BJ (cell line): ENCODE results near the gene MYH11. TPM values are rescaled to one million over a fixed set of nuclear protein-coding genes. Genes with fewer than 3 reads are reported as not detected.

Experiments
- CTCF ChIA-PET: fragments of 350-600 bp; formaldehyde crosslinking; extraction: SDS; loops from one replicate; lab custom pipeline; 2021; ENCODE audit warnings: antibody characterized with exemption, inconsistent platforms; lab: Yijun Ruan, JAX
- POLR2A ChIA-PET: fragments of 300-600 bp; sonication (Branson Sonifier 250); formaldehyde crosslinking; extraction: SDS; loops from one replicate; lab custom pipeline; 2021; ENCODE audit warnings: antibody characterized with exemption; lab: Charles Lee
- DNase-seq: peaks from one replicate; pipeline ENCODE4 v3.0.0-alpha.2; 2011; ENCODE audit warnings: low read depth
- H3K27me3 ChIP-seq: 2 replicates; pipeline ENCODE4 v1.6.0; 2011; ENCODE audit warnings: low read length; ENCODE audit not compliant: control insufficient read depth, insufficient read depth
- H3K36me3 ChIP-seq: 2 replicates; pipeline ENCODE4 v1.5.1; 2011; ENCODE audit warnings: low read length; ENCODE audit not compliant: control insufficient read depth, insufficient read depth
- H3K4me3 ChIP-seq: 2 replicates; pipeline ENCODE4 v1.5.1; 2011; ENCODE audit warnings: low read depth, mild to moderate bottlenecking, control low read depth, low read length
- CTCF ChIP-seq: IDR thresholded peaks from 2 replicates; pipeline ENCODE4 v1.5.1; 2011; ENCODE audit warnings: low read depth, mild to moderate bottlenecking, control low read depth, inconsistent platforms, low read length, moderate library complexity; ENCODE audit not compliant: insufficient read depth
- polyA plus RNA-seq: library from polyadenylated mRNA; depleted of rRNA; stranded (reverse); fragments of >200 nt; gene quantifications from 2 replicates; pipeline ENCODE4 v1.2.3, GENCODE V29; 2011

The MYH11 gene
- polyA plus RNA-seq, 1 experiment = 0.27 TPM

- no peaks in the 10 kb centered on the region; the same call in 1 of the 2 replicates for H3K27me3 ChIP-seq
- POLR2A ChIA-PET = no interaction called here
- H3K36me3 ChIP-seq = no peaks in the 10 kb centered on the region
- CTCF ChIA-PET = no interaction called here
- DNase-seq = no peak
- no peak for TF ChIP-seq CTCF
- H3K4me3 ChIP-seq = no peak overlapping the region
Measured at GRCh38 chr16:15749985-15750384, 106.8 kb downstream of the MYH11 start.

- no peaks in the 10 kb centered on the region; the same call in 1 of the 2 replicates for H3K27me3 ChIP-seq
Measured at GRCh38 chr16:15749371-15749770, 107.5 kb downstream of the MYH11 start.

GRCh38 chr16:15748654-15749053 lies 108.2 kb downstream of the MYH11 start:
- no peak overlapping the region for H3K4me3 ChIP-seq
- no peak for TF ChIP-seq CTCF
- CTCF ChIA-PET = no interaction called here
- no peaks in the 10 kb centered on the region for H3K36me3 ChIP-seq
- DNase-seq = no peak
- POLR2A ChIA-PET = no interaction called here
- no peaks in the 10 kb centered on the region; the same call in 1 of the 2 replicates for H3K27me3 ChIP-seq

More at GRCh38 chr16:15749371-15749770, 107.5 kb downstream of the MYH11 start:
- ChIA-PET CTCF (no interaction called here), POLR2A (no interaction called here)
- DNase-seq = no peak
- no peak overlapping the region for H3K4me3 ChIP-seq
- H3K36me3 ChIP-seq = no peaks in the 10 kb centered on the region
- TF ChIP-seq CTCF = no peak

- DNase-seq = no peak
- no peak for TF ChIP-seq CTCF
- CTCF ChIA-PET = interaction anchor here (0.9 to 1.2 kb wide), 2 partner anchors 8 to 43 kb away, joined by 3 to 4 read pairs; no protein-coding TSS in a partner anchor
- POLR2A ChIA-PET = no interaction called here
- Histone ChIP-seq H3K27me3 (no peaks in the 10 kb centered on the region; the same call in 1 of the 2 replicates), H3K36me3 (no peaks in the 10 kb centered on the region), H3K4me3 (no peak overlapping the region)
Measured at GRCh38 chr16:15747937-15748336, 108.9 kb downstream of the MYH11 start.

- ChIA-PET CTCF (interaction anchor here (0.6 to 1.7 kb wide), 3 partner anchors 10 to 128 kb away, joined by 3 to 6 read pairs (median 3); no protein-coding TSS in a partner anchor), POLR2A (no interaction called here)
- DNase-seq = no peak
- H3K36me3 ChIP-seq = no peaks in the 10 kb centered on the region
- H3K4me3 ChIP-seq = no peak overlapping the region
- TF ChIP-seq CTCF = no peak
- H3K27me3 ChIP-seq = no peaks in the 10 kb centered on the region; the same call in 1 of the 2 replicates
Measured at GRCh38 chr16:15746332-15746731, 110.5 kb downstream of the MYH11 start.
